ENCODE data around the gene CDKAL1. TPM values are rescaled to one million over a fixed set of nuclear protein-coding genes. Genes with fewer than 3 reads are reported as not detected.

CDKAL1 gene
- total and polyA plus RNA-seq, 10 of the 15 experiments (the other 5 are each of a cell fraction or from before 2014, with no cell fraction given): 10.7 to 26.9 (median 17.3) TPM

GRCh38 chr6:20943922-20944321 is 409.7 kb downstream of the CDKAL1 start:
- Histone ChIP-seq H2AFZ (ENCODE audit: control insufficient read depth, low read depth, low read length) (no peak overlapping the region), H3K79me2 (ENCODE audit: control insufficient read depth, insufficient read depth, low read length) (no peaks in the 10 kb centered on the region), H3K9ac (ENCODE audit: control insufficient read depth, insufficient read depth, low read length) (no peak overlapping the region), H3K4me3 (no peak overlapping the region), H3K9me3 (replicated peaks; ENCODE audit: control insufficient read depth, insufficient read depth, low read length) (no peaks in the 10 kb centered on the region; the same call in none of the 3 replicates), H3K27ac (ENCODE audit: control insufficient read depth, insufficient read depth) (no peak overlapping the region), H3K36me3 (ENCODE audit: control insufficient read depth in 2 of 2, insufficient read depth in 2 of 2, low read length in 1 of 2) (no peaks in the 10 kb centered on the region), H3K4me1 (ENCODE audit: control insufficient read depth, insufficient read depth, low read length) (no peaks in the 10 kb centered on the region), H3K27me3 (replicated peaks in 1 of 2; ENCODE audit: control insufficient read depth in 2 of 2, insufficient read depth in 2 of 2, low read length in 1 of 2) (no peaks in the 10 kb centered on the region), H3K4me2 (ENCODE audit: control insufficient read depth, insufficient read depth) (no peak overlapping the region), H4K20me1 (ENCODE audit: control insufficient read depth, insufficient read depth) (no peaks in the 10 kb centered on the region)
- CTCF ChIA-PET: no interaction called here
- intact Hi-C loops (cut with micrococcal nuclease; ENCODE audit: unreplicated experiment): no loop called here
- DNase-seq (ENCODE audit: low read depth, low spot score) (no peak), FAIRE-seq (no peak), ATAC-seq (no peak)
- RAD21 ChIA-PET (ENCODE audit: unreplicated experiment): no interaction called here
- TF ChIP-seq SKIL (IDR thresholded peaks at IDR 0.05; ENCODE audit: low read depth, poor library complexity, severe bottlenecking) (no peak), FOXK2 (IDR thresholded peaks at IDR 0.05) (no peak), MEF2A (IDR thresholded peaks at IDR 0.05; ENCODE audit: insufficient read depth, low read depth, low read length) (no peak), TAF1 (IDR thresholded peaks at IDR 0.05; ENCODE audit: borderline replicate concordance, low read depth, low read length) (no peak), EED (IDR thresholded peaks at IDR 0.05; ENCODE audit: low read depth) (no peak), CBFB (IDR thresholded peaks at IDR 0.05; ENCODE audit: low read depth) (no peak), ZZZ3 (IDR thresholded peaks at IDR 0.05; ENCODE audit: control insufficient read depth, insufficient read length, low read depth) (no peak)
- in situ Hi-C loops (cut with MboI): no loop called here
- WGBS (ENCODE audit: insufficient coverage, insufficient replicate concordance, low lambda C conversion rate, missing lambda C conversion rate): 93% methylated on average over 1 of the region's 1 CpG
- no TSS peak for BruUV-seq (replicated peaks)
- POLR2A ChIA-PET: no interaction called here
- SMC1A ChIA-PET (ENCODE audit: uncharacterized antibody, unreplicated experiment): no interaction called here
